ENCODE measurements around the gene CACHD1. TPM values are rescaled to one million over a fixed set of nuclear protein-coding genes. Genes with fewer than 3 reads are reported as not detected.

CACHD1 gene
- total RNA-seq, 1 donor from 2014 or later: 12.1 TPM

GRCh38 chr1:64515427-64515826, 45.5 kb downstream of the CACHD1 start:
- TF ChIP-seq CTCF (IDR thresholded peaks at IDR 0.05; ENCODE audit: insufficient read depth, low read length, poor library complexity, severe bottlenecking): no peak
- no peaks in the 10 kb centered on the region for H3K27me3 ChIP-seq (ENCODE audit: control insufficient read depth, insufficient read depth, low read length)
- H3K36me3 ChIP-seq (ENCODE audit: control insufficient read depth, insufficient read depth, low read length): no peaks in the 10 kb centered on the region
- no peak for DNase-seq (ENCODE audit: low read depth)
- no peak overlapping the region for H3K4me3 ChIP-seq (ENCODE audit: low read depth, low read length)

DNA sequence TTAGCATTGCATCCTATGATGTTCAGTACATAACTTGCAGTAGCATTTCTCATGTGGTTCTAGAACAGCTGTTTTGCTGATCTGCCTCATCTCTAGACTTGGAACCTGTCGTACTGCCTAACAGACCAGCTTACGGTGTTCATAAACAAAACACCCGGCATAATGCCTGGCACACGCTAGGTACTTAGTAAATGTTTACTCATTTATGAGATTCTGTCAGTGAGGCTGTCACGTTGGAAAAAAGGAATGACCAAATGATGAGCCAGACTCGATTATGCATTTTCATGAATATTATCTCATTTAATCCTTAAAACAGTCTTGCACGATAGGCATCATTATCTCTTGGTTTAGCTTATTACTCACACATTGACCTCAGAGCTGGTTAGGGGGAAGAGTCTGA, 46.4 kb downstream of the CACHD1 start:
- H3K36me3 ChIP-seq (ENCODE audit: control insufficient read depth, insufficient read depth, low read length): no peaks in the 10 kb centered on the region

GRCh38 chr1:64516803-64517568, 47.1 kb downstream of the CACHD1 start:
- no peaks in the 10 kb centered on the region for H3K36me3 ChIP-seq (ENCODE audit: control insufficient read depth, insufficient read depth, low read length)
- no peak overlapping the region for H3K4me3 ChIP-seq (ENCODE audit: low read depth, low read length)
- no peak for DNase-seq (ENCODE audit: low read depth)

More for the DNA sequence above, 46.4 kb downstream of the CACHD1 start:
- no peaks in the 10 kb centered on the region for H3K27me3 ChIP-seq (ENCODE audit: control insufficient read depth, insufficient read depth, low read length)
- DNase-seq (ENCODE audit: low read depth): no peak
- H3K4me3 ChIP-seq (ENCODE audit: low read depth, low read length): no peak overlapping the region
- no peak for TF ChIP-seq CTCF (IDR thresholded peaks at IDR 0.05; ENCODE audit: insufficient read depth, low read length, poor library complexity, severe bottlenecking)

DNA sequence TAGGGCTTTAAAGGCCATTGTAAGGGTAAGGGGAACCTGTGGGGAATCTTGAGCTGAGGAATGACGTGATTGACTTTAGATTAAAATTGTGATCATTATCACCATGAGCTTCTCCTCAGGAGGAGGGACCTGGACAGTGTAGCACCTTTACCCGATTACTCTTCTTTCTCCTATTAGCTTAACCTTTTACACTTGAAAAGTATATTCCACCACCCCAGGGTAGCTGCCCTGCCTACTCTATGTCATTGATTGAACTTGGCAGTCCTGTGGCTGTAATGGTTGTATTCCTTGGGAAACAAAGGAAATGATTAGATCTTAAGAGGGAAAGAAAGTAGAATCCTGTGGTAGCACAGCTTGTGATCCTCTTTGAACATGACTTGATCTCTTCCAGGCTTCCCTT, 47.7 kb downstream of the CACHD1 start:
- H3K4me3 ChIP-seq (ENCODE audit: low read depth, low read length): no peak overlapping the region
- H3K36me3 ChIP-seq (ENCODE audit: control insufficient read depth, insufficient read depth, low read length): no peaks in the 10 kb centered on the region
- H3K27me3 ChIP-seq (ENCODE audit: control insufficient read depth, insufficient read depth, low read length): no peaks in the 10 kb centered on the region
- TF ChIP-seq CTCF (IDR thresholded peaks at IDR 0.05; ENCODE audit: insufficient read depth, low read length, poor library complexity, severe bottlenecking): no peak
- no peak for DNase-seq (ENCODE audit: low read depth)

More at GRCh38 chr1:64516803-64517568, 47.1 kb downstream of the CACHD1 start:
- no peak for TF ChIP-seq CTCF (IDR thresholded peaks at IDR 0.05; ENCODE audit: insufficient read depth, low read length, poor library complexity, severe bottlenecking)
- H3K27me3 ChIP-seq (ENCODE audit: control insufficient read depth, insufficient read depth, low read length): no peaks in the 10 kb centered on the region

DNA sequence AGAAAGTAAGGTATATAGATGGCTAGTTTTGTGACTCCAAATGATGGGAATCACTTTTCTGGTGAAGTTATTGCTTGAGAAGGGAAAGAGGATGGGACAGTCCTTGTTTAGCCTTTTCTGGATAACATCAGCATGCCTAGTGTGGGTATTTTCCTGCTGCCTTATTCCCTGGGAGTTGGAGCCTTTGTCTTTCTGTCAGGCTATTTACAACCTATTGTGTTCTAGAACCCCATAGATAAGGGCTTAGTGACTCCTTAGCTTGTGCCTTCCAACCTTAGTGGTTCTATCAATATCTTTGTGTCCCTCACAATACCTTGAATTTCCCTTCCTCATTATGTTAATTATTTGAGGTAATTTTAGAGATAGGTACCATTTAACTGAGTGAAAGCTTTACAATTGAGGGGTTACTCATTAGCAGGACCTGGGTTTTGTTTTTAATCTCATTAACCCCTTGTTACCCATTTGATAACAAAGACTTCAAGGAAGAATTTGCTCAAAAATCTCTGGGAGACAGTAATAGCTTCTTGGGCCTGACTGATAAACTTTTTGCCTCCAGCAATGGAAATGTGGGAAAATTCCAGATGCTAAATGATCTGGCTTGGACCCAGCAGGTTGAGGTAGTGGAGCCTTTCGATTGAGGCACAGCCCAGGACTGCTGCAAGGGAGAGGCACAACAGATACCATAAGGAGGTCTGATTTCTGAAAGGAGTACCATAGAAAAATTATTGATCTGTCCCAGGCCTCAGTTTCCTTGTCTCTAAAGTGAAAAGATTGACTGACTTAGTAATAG, 49.0 kb downstream of the CACHD1 start:
- Histone ChIP-seq H3K27me3 (ENCODE audit: control insufficient read depth, insufficient read depth, low read length) (no peaks in the 10 kb centered on the region), H3K4me3 (ENCODE audit: low read depth, low read length) (no peak overlapping the region), H3K36me3 (ENCODE audit: control insufficient read depth, insufficient read depth, low read length) (no peaks in the 10 kb centered on the region)
- no peak for DNase-seq (ENCODE audit: low read depth)
- no peak for TF ChIP-seq CTCF (IDR thresholded peaks at IDR 0.05; ENCODE audit: insufficient read depth, low read length, poor library complexity, severe bottlenecking)

All from kidney epithelial cell (primary cell).